Measurements from ENCODE around the gene DCBLD2. TPM values are rescaled to one million over a fixed set of nuclear protein-coding genes. Genes with fewer than 3 reads are reported as not detected.
A peak's percentile ranks its signal among the peaks of the same experiment; 100 is the strongest.

The DCBLD2 gene
- total and polyA plus RNA-seq, 2 of the 4 experiments (the other 2 are of a cell fraction) = 121 to 196 TPM

DNA sequence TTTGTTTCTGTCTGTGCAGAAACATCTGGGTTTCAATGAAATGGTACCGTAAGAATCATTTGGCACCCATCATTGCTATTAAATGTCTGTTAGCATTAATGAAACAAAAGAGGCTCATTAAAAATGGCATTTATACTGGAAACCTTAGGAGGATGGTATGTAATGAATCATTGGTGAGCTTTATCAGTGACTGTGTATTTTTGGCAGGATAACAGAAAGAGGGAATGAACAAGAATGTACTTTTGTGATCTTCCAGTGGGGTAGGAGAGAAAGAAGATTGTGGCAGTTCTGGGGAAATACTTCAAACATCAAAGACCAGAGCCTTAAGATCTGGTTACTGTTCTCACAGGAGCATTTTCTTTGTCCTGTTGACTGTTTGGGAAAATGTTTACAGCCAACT is 4.7 kb upstream of the DCBLD2 start:
- DNase-seq (peak; percentile 90), ATAC-seq (ENCODE audit: low read depth) (peak; percentile 1; the same call in 1 of the 2 replicates)
- dilution Hi-C loops (cut with HindIII; ENCODE audit: low sequenced_read_pairs, unreplicated experiment) = no loop called here
- H4K91ac ChIP-seq (ENCODE audit: insufficient read depth, low read depth, low read length) = peak overlapping the region; percentile 83; the same call in 1 of the 2 replicates
- no TSS peak for BruUV-seq (replicated peaks)
- no peaks in the 10 kb centered on the region; the same call in 1 of the 2 replicates for H3K9me3 ChIP-seq (ENCODE audit: control insufficient read depth, insufficient read depth, low read length)
- H3K27me3 ChIP-seq (ENCODE audit: control insufficient read depth, insufficient read depth, low read length) = no peaks in the 10 kb centered on the region
- peak overlapping the region; percentile 93 for H3K14ac ChIP-seq (replicated peaks; ENCODE audit: low read depth, low read length)
- ChIA-PET CTCF (interaction anchor here (0.6 to 0.7 kb wide), 2 partner anchors 21 to 772 kb away, joined by 5 to 7 read pairs; no protein-coding TSS in a partner anchor), POLR2A (ENCODE audit: unreplicated experiment) (no interaction called here)
- no peaks in the 10 kb centered on the region; the same call in 1 of the 2 replicates for H4K20me1 ChIP-seq (ENCODE audit: insufficient read depth, low read length)
- peak overlapping the region; percentile 95 for H2BK5ac ChIP-seq (ENCODE audit: low read depth, low read length, poor library complexity, severe bottlenecking)
- H3K9me1 ChIP-seq (ENCODE audit: insufficient read depth, low read length) = no peaks in the 10 kb centered on the region
- no peak overlapping the region for H2BK15ac ChIP-seq (ENCODE audit: low read depth, low read length)
- intact Hi-C loops (cut with micrococcal nuclease) = loop anchor here (10.0 kb wide), 1 partner anchor 301 kb away; no protein-coding TSS in a partner anchor
- TF ChIP-seq MAZ (IDR thresholded peaks at IDR 0.05; ENCODE audit: borderline replicate concordance, low read depth, low read length) = no peak
- no peak for TF ChIP-seq NFE2L2 (IDR thresholded peaks at IDR 0.05; ENCODE audit: low read depth, low read length)
- TF ChIP-seq FOS (IDR thresholded peaks at IDR 0.05; ENCODE audit: low read depth, low read length) = peak; percentile 50
- TF ChIP-seq MXI1 (IDR thresholded peaks at IDR 0.05; ENCODE audit: borderline replicate concordance, low read depth, low read length) = no peak
- TF ChIP-seq RAD21 (IDR thresholded peaks at IDR 0.05; ENCODE audit: low read length) = no peak
- no peak for TF ChIP-seq MAFK (IDR thresholded peaks at IDR 0.05; ENCODE audit: low read depth, low read length)
- H3K4me3 ChIP-seq (ENCODE audit: insufficient read depth, low read depth, low read length) = peak overlapping the region; percentile 3; the same call in 1 of the 2 replicates
- peak overlapping the region; percentile 95 for H3K23ac ChIP-seq (ENCODE audit: low read depth, low read length)
- H2BK20ac ChIP-seq (ENCODE audit: low read depth, low read length) = peak overlapping the region; percentile 98
- peak overlapping the region in 1 of 2 experiments; percentile 78; a peak in 2 of 4 replicates for H4K8ac ChIP-seq (ENCODE audit: low read depth in 2 of 2, low read length in 2 of 2)
- H3K79me1 ChIP-seq (ENCODE audit: low read depth in 1 of 2, low read length in 2 of 2) = peaks cover 10 to 16% of the 10 kb centered on the region in 2 experiments
- H2AK9ac ChIP-seq (replicated peaks; ENCODE audit: low read depth, low read length, poor library complexity) = no peak overlapping the region
- no peaks in the 10 kb centered on the region for H3K36me3 ChIP-seq (ENCODE audit: control insufficient read depth, insufficient read depth, low read length)
- peaks cover 2% of the 10 kb centered on the region; the same call in 1 of the 2 replicates for H3K4me1 ChIP-seq (ENCODE audit: control insufficient read depth, insufficient read depth, low read length)
- H3K27ac ChIP-seq (ENCODE audit: insufficient read depth, low read length) = peak overlapping the region; percentile 60; the same call in 1 of the 2 replicates
- no CpG with 5 or more reads among the region's 1 CpG for WGBS, 2 experiments (ENCODE audit: extremely low coverage in 2 of 2, insufficient read length in 1 of 2)
- H3K4ac ChIP-seq (ENCODE audit: low read depth, low read length) = peak overlapping the region; percentile 87; the same call in 1 of the 2 replicates
- in situ Hi-C loops (cut with MboI; ENCODE audit: low sequenced_read_pairs) = no loop called here
- peak overlapping the region; percentile 93; the same call in 1 of the 2 replicates for H3K18ac ChIP-seq (ENCODE audit: low read depth, low read length)
- no peak overlapping the region for H2AFZ ChIP-seq (replicated peaks; ENCODE audit: low read length, poor library complexity)
- peak overlapping the region; percentile 50; the same call in 1 of the 2 replicates for H4K5ac ChIP-seq (ENCODE audit: low read depth, low read length)
- peak overlapping the region; percentile 93 for H2BK120ac ChIP-seq (ENCODE audit: low read depth, low read length)
- H3K4me2 ChIP-seq (ENCODE audit: low read depth, low read length) = peak overlapping the region; percentile 73; the same call in 1 of the 2 replicates
- peak overlapping the region; percentile 93 for H3K56ac ChIP-seq (ENCODE audit: extremely low read depth, insufficient read depth, low read length)
- no peak overlapping the region for H2AK5ac ChIP-seq (ENCODE audit: low read depth, low read length)
- peak overlapping the region; percentile 81; the same call in 1 of the 2 replicates for H3K9ac ChIP-seq (ENCODE audit: low read depth, low read length)
